Measurements from ENCODE around the gene SOX14.

Gene SOX14

DNA sequence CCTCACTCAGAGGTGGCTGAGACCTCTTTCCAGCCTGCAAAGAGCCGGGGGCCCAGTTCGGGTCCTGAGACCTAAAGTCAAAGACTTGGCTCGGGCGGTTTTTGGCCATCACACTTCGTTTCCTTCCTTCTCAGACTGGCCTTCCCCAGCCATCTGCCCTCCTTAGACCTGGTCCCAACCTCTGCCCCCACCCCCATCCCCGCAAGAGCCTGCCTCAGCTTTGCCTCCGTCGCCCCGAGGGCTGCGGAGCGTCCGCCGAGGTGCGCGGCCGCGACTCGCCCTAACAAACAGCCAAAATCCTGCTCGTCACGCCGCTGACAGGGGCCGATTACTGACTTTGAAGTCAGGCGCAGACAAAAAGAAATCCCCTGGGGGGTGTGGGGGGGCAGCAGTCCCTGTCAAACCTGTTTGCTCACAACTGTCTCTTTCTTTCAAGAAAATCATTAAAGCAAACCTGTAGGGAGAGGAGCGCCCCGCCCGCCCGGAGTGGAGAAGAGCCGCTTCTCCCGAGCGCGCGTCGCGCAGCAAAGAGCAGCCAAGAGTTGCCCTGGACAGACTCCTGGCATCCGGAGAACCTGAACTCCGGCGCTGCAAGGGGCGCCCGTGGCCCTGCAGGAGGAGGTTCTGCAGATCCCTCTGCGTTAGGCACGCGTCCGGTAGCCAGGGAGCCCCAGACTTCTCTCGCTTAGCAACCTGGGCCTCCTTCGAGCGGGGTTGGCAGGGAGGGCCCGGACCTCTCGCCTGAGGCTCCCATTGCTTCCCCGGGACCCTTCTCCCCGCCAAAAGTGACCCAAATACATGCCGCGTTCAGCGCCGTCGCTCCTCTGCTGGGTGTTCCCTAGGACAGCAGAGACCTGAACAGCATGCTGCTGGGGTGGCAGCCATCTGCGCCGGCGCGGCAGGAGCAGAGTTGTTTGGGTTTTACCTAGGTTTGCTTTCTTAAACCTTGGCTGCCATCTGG is 4.5 kb downstream of the SOX14 start:
- no peak for DNase-seq (ENCODE audit: low read depth)

DNA sequence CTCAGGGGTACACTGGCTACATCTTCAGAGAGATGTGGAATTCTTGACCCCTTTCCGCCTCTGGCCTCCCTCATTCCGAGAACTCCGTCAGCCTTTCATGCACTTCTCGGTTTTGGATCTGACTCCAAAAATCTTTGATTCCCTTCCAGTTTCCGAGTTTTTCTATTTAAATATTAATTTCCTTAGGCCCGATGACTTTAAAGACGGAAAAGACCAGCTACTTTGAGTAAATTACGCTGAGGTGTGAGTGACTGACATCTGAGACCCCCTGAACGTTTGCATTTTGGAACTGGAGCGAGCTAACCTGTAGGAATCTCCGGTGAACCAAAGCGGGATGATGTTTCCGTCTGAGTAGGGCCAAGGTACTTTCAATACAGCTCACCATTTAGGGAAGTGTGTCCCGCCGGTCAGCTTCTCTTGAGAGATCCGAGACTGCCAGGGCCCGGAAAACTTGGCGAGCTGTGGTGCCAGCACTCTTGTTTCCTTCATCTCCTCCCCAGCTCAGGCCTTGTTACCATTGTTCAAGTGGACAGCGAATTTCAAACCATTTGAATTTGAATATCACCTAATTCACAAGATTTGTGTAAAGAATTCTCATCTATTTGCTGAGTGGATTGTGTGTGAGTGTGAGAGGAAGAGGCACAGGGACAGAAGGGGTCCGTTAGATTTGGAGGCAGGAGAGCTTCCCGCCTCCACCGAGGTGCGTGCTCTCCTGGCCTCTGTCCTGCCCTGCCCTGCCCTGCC is 5.4 kb downstream of the SOX14 start:
- no peak for DNase-seq (ENCODE audit: low read depth)

DNA sequence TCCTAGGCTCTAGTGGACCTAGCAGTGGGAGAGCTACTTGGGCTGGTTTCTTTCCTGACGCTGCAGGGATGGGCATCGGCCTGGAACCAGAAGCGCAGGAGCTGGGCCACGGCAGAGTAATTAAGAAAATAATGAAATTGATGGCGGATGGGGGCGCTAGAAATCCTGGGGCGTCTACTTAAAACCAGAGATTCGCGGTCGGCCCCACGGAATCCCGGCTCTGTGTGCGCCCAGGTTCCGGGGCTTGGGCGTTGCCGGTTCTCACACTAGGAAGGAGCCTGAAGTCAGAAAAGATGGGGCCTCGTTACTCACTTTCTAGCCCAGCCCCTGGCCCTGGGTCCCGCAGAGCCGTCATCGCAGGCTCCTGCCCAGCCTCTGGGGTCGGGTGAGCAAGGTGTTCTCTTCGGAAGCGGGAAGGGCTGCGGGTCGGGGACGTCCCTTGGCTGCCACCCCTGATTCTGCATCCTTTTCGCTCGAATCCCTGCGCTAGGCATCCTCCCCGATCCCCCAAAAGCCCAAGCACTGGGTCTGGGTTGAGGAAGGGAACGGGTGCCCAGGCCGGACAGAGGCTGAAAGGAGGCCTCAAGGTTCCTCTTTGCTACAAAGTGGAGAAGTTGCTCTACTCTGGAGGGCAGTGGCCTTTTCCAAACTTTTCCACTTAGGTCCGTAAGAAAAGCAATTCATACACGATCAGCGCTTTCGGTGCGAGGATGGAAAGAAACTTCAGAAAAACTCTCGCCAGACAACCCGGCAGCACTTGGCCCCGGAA is 6.1 kb downstream of the SOX14 start:
- no peak for DNase-seq (ENCODE audit: low read depth)

DNA sequence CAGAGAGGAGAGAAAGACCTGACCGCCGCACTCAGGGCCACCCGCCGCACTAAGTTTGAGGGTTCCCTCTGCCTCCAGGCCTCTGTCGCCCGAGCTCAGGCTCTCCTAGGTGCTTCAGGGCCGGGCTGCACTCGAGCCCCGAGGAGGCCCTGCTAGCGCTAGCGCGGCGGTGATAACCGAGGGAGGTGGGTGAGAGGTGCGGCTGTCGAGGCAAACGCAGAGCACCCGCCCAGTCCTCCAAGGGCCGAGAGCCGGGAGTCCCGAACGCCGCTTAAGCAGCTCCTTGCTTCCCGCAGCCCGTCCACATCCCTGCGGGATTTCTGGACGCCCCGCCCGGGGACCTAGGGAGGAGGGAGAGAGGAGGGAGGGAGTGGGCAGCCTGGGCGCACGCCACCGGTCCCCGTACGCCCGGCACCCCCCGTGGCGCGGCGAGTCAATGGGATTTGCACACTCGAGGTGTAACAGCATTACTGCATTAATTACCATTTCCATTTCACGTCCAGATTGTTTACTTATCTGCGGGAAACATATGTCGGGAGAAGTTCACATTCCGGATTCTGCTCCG is 6.8 kb downstream of the SOX14 start:
- no peak for DNase-seq (ENCODE audit: low read depth)

DNA sequence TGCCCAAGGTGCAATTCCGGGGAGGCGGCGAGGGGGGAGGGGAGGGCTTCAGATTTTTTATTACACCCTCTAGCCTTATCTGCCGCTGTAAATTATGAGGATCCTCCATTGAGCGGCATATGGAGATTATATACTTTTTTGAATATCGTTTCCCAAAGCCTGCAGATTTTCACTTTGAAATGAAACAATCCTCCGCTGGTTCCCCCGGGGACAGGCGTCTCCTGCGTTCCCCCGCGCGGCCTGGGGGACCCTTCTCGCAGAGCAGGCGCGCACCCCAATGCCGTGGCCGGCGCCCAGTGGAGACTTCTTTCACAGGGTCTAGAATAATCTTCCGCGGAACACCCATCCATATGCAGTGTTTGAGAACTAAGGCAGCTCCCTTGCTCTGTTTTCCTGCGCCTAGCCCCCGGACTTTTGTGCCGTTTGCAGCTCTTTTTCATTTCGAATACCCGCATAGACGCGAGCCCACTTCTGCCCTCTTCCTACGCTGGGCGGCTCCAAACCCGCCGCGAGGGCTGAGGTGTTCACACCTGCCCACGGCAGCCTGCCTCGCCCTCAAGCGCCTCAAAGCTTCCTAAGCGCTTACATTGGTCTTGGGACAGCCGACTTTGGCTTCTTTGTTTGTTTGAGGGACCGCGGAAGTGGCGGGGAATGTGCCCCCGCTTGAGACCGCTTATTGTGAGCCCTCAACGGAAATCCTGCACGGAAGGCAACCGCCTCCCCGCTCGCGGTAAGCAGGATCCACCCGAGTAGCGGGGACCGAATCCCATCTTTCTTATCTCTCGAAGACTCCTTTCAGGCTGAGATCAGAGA is 7.5 kb downstream of the SOX14 start:
- DNase-seq (ENCODE audit: low read depth), result no peak

DNA sequence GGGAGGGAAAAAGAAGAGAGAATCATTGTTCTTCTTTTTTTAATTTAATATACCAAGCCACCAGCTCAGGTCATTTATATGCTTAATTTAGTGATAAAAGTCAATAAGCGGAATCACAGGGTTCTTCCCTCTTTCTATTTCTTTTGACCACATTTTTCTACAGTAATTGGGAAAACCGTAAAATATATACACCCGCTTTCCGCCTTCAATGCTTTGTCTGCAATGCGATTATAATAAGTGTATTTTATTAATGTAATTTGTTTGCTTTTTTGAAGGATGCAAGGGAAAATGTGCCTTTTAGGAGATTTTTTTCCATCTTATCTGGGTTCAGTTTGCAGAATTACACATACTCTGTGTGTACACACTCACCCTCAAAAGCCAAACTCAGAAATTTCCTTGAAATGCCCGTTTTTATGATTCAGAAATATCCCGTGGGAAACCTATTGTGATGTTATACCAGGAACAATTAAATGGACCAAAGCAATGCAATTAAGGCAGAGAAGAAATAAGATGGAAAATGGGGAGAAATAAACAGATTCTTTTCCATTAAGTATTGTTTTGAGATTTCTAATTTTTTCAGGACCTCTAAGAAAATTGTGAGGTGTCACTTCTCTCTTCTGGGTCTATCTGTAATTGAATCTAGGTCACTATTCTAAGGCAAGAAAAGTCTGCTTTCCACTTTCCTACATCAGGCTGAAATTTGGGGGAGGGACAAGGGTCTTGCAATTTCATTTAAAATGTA is 8.3 kb downstream of the SOX14 start:
- no peak for DNase-seq (ENCODE audit: low read depth)

DNA sequence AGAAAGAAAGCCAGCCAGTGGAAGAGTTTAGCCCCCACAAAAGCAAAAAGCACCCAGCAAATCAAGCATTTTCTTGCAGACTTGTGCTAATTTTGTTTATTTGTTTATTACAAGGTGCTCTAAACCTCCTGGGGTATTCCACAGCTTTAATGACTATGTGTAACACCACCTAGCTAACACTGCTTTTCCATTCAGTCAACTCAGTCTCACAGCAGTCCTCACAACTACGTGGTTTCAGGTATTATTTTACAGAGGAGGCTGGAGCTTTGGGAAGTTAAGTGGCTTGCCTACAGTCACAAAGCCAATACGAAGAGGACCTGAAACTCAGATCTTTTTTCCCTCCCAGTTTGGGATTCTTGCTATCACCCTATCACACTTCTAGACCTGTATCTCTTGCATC is 14.8 kb downstream of the SOX14 start:
- no peak for DNase-seq (ENCODE audit: low read depth)

DNA sequence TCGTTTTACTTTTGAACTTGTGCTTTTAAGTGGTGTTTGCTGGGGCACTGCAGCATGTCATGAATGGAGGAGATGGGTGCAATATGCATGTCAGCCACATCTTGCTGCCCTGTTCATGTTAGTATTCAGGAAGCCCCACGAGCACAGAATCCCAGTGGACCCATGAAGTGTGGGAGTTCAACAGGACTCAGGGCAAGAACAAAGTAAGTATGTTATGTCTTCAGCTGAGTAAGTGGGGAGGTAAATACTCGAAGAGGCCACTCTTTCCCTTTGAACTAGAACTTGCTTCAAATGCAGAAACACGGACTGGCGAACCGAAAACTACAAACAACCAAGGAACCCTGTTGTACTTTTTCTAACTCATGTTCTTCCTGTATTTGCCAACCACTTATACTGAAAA is 23.4 kb downstream of the SOX14 start:
- no peak for DNase-seq (ENCODE audit: low read depth)

DNA sequence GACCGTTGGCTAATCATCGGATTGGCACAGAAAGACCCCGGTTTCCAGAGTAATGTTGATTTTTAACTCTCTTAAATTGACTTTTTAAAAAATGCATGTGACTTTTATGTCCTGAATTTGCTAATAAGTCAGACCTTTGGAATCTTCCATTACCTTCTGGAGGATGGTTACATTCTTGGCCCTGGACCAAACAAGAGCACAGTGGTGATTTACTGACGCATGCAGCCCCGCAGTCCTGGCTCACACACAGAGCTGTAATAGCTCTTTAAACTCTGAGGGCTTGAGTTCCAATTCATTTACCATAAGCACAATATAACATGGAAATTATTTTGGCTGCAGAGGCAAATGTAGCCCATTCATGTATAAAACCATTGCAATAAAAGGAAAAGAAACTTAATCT is 25.1 kb downstream of the SOX14 start:
- DNase-seq (ENCODE audit: low read depth), result no peak

DNA sequence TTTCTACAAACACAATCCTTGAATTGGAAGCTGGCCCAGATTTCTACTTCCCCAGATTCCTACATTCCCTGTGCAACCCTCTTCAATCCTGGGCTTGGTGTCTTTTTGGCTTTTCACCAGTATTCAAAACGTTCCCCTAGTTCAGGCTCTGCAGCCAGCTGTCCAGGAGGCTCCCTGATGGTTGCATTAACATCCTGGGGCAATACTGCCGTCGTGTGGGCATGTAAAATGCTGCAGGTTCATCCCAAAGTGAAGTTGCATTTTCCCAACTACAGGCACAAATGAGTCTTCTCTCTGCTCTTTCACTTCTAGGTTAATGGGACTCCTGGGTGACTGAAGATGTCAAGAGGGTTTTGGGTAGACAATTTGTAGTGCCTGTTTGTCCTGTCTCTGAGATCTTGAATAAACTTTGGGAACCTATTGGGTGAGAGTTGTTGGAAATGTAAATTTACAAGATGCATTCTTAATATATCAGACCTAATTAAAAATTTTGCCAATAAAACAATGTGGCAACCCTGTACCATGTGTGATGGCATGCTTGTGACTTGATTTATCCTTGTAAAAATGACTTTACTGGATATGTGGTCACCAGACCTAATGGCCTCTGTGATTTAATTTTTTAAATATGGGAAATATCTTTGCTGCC is 28.6 kb downstream of the SOX14 start:
- DNase-seq (ENCODE audit: low read depth), result no peak

DNA sequence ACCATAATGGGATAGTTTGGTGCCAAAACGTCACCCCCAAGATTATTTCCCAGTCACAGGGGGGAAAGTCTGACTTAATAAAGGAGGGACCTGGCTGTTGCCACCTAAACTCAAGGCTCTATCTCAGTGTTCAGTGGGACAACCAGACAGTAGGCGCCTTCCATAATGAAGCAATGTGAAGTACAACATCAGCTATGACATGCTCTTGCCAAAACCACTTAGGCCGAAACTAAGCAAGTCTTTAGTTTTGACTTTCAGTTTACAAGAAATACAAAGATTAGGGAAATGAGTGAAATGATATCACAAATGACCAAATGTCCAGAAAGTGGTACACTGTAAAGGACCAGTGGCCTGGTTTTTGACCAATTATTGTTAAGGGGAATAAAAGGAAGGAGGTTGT is 32.9 kb downstream of the SOX14 start:
- DNase-seq (ENCODE audit: low read depth), result no peak

DNA sequence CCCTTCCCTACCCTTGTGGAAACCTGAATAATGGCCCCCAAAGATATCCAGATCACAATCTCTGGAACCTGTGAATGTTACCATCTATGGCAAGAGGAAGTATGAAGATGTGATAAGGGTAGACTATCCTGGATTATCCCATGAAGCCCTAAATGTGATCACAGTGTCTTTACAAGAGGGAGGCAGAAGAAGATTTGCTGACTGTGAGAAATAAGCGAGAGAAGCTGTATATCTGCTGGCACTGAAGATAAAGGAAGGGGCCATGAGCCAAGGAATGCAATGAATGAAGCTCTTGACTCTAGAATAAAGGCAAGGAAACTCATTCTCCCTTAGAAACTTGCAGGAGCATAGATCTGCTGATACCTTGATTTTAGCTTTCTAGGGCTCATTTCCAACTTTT is 39.1 kb downstream of the SOX14 start:
- DNase-seq (ENCODE audit: low read depth), result no peak

DNA sequence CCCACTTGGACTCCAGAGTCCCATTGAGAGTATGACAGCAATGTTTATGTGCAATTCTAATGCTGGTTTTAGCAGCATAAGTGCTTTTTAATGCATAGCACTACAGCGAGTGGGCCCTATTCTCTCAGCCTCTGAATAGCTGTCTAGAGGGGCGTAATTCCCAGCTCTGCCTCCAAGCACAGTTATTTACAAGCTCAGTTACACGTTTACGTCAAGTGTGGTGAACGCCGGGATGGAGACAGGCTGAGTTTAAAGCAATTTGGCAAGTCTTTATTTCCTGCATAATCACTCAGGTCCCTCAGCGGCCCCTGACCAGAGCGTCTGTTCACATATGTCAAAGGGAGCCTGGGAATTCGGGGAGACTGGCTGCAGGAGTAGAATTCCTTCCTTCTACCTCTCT is 43.9 kb downstream of the SOX14 start:
- DNase-seq (ENCODE audit: low read depth), result no peak

DNA sequence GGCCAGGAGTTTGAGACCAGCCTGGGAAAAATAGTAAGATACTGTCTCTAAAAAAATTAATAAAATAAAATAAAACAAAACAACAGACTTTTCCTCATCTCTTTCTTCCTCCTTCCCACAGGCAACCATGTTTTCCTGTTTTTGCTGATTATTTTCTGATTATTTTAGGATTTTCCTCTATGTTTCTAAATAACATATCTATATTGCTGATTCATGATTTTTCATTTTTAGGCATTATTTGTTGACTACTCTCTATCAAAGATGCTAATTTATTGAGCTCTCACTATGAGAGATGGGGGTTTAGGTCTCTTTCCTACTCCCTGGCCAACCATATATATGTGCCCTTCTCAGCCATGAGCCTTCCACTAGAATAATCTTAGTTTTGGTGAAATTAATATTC is 45.4 kb downstream of the SOX14 start:
- DNase-seq (ENCODE audit: low read depth), result no peak

DNA sequence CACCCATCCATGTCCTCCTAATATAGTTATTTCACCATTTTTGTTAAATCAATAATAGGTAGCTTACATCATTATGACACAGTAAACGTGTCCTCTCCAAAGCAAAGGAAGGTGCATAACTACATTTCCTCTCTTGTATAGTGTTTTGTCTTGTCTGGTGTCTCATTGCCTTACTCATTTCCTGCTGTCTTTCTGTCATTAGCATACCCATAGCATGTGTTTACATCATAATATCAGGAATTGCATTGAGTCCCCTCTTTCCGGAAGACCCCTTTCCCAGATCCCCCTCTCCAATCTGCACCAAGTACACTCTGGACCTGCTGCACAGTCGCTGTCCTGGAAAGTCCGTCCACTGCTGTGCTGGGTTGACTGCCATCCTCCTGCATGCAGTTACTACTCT is 47.9 kb downstream of the SOX14 start:
- no peak for DNase-seq (ENCODE audit: low read depth)

DNA sequence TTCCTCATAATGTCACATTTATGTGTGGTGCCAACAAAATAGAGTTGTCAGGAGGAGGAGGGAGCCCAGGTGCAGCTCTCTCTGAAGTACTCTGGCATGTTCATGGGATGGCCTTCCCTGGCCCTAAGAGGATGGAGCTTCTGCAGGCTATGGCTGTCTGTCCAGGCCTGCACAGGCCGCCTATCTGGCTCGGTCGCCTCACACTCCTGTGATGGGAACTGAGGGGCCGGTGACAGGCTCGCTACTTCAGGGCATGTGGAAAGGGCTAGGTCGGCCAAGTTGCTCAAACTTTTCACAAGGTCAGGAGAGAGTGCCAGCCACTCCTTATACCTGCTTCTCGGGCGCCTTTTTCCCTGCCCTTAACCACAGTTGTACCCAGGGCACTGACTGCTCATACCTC is 51.1 kb downstream of the SOX14 start:
- no peak for DNase-seq (ENCODE audit: low read depth)
